ENCODE data around the gene FGFBP3.
"Not testable (repeated sequence)": the region's sequence is repeated elsewhere in the genome, so short reads cannot be mapped to it uniquely, and the experiment has no call there.

FGFBP3 gene

DNA sequence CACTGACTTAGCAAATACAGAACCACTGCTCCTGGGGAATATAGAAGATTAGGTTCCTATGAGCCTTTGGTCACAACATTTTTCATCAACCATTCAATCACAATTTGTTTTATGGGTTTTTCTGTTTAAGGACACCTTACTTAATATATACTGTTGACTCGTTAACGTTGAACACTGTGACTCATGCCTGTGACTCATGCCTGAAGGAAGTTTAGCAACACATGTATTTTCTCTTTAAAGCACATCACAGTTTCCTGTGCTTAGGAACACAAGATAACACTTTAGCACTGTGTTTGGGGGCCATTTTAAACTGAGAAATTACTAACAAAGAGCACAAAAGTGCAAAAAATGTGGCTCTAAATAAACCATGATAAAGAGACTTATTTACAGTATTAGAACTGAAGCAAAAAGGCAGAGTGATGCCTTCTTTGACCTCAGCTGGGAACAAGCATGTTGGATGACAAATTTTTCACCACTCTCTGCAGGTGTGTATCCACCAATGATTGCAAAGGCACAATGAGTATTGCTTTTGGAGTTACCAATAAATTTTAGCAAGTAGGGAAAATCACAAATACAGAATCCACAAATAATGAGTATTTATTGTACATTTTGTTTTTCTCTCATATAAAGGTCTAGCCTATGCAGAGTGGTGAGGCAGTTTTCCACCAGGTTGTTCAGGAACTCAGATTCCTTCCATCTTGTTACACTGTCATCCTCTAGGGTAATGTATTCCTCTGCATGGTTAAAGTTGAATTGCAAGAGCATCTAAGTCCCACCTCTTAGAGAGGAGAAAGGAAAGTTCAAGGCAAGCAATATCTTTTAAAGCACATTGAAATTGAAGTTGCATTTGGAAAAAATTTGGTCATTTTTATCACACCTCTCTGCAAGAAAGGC is 7.3 kb downstream of the FGFBP3 start:
- DNase-seq = no peak

DNA sequence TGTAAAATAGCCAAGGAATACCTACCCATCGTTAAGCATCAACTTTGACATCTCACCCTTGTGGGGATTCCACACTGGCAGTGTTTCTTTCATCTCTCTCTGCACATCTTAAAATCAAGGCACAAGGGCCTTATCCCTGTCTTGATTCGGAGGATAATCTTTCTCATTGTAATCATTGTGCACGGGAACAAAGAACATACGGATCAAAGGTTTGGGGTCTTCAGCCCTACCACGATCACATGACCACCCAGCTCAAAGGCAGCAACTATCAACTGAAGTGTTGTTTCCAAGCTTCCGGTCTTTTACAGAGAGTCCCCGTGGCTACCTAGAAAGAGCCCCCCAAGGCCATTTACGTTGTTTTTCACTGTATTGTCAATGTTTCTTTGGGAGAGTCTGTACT is 11.9 kb downstream of the FGFBP3 start:
- no peak for DNase-seq

DNA sequence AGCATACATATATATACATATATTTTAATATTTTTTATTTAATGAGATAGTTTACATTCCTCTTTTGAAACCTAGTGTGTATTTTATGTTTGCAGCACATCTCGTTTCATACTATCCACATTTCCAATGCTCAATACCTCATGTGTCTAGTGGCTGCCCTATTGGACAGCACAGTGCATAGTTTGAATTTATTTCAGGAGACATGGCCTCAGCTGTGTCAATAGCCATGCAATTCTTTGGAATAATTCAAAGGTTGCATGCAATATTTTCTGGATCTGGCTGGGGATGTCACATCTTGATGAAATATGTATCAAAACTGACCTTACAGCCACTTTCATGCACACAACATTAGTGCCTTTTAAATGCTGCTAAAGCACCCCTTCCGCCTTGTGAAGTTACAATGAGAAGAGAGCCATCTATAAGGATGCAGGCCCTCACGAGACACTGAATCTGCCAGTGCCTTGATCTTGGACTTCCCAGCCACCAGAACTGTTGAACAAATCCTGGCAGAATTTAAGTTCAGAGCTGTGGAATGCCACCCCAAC is 13.0 kb downstream of the FGFBP3 start:
- no peak for DNase-seq

DNA sequence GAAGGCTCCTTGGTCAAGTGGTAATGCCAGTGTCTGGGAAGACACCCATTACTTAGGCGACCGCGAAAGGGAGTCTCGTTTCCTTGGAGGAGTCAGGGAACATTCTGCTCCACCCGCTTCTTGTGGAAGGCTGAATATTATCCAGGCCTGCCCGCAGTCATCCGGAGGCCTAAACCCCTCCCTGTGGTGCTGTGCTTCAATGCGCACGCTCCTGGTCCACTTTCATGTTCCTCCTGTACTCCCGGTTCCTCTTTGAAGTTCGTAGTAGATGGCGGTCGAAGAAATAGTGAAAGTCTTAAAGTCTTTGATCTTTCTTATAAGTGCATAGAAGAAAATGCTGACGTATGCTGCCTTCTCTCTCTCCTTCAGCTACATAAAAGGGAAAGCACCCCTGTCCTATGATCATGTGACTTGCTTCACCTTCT is 15.0 kb downstream of the FGFBP3 start:
- DNase-seq = not testable (repeated sequence)

DNA sequence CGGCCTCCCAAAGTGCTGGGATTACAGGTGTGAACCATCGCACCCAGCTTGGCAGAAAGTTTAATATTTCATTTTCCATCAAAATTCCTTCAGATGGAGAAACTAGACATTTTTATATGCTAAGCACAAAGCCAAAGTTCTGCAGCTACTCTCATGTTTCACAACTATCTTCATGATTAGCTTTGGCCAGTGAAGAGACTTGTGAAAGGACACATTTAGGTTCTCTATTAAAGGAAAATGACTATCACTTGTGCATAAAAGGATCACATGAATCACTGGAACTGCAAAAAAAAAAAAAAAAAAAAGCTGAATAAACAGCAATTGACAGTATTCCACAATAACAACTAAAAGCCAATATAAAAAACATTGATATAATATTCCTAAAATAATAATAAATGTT is 16.2 kb downstream of the FGFBP3 start:
- DNase-seq = no peak

DNA sequence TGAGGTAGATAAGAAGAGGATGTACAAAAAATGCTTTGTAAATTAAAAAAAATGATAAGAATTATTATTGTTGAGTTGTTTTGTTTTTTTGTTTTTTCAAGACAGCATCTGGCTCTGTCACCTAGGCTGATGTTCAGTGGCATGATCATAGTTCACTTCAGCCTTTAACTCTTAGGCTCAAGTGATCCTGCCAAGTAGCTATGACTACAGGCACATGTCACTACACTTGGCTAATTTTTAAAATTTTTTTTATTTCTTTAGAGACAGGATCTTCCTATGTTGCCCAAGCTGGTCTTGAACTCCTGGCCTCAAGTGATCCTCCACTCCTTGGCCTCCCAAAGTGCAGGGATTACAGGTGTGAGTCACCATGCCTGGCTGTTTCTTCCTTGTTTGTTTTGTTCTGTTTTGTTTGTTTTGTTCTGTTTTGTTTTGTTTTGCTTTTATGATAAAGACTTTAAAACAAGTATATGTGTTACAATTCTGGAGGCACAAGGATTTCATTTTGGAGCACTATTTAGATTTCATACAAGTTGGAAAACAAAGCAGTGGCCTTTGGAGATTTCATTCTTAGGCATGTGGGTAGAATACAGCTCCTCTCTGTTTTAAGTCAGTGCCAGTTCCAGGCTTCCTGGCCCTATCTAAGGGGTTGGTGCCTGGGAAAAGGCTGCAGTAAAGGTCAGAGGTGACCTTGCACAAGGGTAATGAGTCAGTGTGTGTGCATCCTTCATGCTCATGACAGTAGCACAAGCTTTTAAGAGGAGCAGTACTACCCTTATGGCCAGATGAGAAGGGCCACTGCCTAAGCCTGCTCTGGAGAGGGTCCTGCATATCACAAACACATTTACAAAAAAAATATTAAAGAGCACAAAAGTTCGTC is 17.9 kb downstream of the FGFBP3 start:
- DNase-seq = no peak

DNA sequence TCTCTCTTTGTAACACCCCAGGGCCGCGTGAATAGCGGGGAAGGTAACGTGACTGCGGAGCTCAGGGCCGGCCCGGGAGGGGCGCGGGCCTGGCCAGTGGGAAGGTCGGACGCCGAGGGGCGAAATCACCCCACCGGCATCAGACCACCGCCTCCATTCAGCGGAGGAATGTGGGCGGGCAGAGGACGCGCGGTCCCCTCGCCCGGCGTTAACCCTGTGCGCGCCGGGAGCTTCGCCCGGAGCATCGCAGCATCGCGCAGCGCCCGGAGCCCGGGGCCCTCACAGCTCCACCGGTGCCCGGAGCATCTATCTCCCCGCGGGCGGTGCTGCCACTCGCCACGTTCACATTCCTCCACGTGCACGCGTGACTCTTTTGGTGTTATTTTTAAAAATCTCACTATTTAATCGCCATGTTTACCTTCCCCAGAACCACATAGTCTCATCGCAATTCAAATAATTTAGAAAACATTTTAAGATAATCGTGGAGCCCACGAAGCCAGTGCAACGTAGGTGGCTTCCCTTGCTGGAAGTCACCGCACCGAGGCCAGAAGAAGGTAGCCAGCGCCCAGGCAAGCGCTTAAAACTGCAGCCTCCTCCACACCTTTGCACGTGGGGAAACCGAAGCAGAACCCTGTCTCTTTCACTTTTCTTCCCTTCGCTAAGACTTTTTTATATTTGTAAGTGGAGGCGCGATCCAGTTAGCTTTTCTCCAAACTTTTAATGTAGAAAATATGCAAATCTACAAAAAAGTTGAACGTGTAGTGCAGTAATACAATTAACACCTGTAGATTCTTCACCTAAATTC is 21.8 kb downstream of the FGFBP3 start:
- peak; percentile 60 for DNase-seq

DNA sequence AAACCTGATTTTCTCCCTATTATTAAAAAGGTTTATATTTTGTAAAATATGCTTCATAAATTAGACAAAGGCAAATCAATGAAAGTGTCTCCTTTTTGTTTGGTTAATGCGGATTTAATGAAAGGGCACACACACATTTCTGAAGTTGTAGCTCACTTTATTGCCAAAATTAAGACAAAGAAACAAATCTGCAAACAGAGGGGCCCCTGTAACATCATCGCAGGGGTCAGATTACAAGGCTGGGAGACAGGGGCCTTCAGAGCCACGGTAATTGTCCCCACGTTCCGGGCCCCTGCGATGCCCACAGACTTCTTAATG is 22.4 kb downstream of the FGFBP3 start:
- DNase-seq = no peak

DNA sequence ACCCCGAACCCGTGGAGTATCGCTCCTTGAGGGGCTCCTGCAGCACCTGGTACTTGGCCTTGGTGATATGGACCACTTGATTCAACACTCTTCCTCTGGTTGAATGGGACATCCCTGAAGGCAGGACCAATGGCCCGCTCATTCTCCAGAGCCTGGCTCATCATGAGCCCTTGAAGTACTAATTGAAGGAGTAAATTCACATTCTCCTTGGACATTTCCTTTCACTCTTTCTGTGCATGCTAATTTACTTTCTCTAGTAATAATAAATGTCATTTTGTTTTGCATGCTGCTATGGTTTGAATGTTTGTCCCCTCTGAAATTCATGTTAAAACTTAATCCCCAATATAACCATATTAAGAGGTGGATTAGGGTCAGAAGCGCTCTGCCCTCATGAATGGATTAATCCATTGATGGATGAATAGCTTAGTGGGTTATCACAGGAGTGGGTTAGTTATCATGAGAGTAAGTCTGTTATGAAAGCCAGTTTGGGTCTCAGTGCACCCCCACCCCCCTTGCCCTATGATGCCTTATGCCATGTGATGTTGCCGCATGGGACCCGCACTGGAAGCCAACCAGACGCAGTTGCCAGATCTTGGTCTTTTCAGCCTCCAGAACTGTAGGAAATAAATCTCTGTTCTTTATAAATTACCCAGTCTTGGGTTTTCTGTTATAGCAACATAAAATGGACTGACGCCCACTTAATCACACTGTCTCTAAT is 23.8 kb downstream of the FGFBP3 start:
- DNase-seq = no peak

DNA sequence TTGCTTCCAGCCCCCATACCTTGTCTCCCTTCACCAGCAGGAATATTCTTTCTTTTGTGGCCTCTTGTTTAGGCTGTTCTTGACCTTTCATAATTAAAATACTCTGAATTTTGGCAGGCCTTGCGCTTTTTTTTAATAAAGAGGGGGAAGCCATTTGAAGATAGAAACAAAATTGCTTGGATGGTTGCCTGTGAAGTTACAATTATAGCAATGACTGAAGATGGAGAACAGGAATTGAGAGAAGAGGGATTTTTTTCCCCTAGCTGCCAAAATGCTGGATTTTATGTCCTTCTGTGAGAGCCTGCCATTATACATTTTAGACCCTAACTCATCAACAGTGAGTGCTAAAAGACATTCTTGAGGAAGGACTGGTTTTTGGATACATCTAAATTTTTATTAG is 24.8 kb downstream of the FGFBP3 start:
- no peak for DNase-seq

DNA sequence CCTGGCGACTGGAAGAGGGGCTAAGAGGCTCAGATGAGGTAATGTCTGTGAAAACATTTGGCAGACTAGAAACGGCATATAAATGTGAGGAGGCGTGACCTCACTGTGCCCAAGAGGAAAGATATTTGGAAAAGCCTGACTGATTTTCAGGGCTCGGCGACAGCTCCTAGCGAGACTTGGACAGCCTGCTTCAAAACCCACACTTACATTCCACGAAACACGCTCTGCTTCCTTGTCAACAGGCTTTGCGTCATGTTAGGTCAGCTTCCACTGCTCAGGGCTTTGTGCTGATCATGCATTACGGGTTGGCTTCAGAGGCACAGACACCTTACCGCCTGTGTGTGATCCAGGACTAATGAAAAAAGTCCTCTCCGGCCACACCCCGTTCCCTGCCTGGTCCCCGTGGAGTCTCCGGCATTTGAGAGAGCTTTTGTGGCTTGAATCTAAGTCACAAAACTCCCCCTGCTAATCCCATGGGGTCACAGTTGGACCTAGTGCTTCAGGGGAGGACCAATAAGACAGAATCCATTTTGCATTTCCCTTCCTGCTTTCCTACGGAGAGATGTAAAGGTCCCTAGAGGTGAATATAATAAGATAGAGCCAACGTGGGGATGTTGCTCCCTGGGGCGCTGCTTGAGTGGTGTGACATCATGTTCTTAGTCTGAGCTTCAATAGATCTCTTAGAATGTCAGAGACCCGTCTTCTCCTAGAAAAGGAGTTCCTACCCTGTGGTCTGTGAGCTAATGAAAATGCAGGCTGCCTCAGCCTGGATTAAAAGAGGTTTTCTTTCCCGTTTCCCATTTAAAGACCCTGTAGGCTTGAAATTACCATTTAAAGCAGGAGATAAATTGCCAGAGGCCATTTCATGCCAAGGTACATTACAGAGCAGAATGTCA is 25.5 kb downstream of the FGFBP3 start:
- peak; percentile 64 for DNase-seq

DNA sequence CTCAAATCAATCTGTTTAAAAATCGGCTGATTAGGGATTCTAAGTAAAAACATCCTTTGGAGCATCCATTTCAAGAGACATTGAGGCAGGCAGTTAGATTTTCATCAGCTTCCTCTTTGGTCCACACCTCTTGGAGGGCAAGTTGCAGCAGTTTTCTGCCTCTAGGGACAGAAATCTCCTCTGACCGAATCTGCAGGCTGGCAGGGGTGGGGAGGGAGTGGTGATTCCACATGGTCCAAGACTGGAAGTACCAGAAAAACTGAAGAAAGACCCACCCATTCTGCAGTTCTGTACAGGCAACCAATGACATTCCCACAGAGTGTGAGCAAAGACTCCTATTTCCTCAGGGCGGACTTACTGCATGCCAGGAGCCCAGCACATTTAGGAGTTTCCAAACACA is 29.0 kb downstream of the FGFBP3 start:
- no peak for DNase-seq

DNA sequence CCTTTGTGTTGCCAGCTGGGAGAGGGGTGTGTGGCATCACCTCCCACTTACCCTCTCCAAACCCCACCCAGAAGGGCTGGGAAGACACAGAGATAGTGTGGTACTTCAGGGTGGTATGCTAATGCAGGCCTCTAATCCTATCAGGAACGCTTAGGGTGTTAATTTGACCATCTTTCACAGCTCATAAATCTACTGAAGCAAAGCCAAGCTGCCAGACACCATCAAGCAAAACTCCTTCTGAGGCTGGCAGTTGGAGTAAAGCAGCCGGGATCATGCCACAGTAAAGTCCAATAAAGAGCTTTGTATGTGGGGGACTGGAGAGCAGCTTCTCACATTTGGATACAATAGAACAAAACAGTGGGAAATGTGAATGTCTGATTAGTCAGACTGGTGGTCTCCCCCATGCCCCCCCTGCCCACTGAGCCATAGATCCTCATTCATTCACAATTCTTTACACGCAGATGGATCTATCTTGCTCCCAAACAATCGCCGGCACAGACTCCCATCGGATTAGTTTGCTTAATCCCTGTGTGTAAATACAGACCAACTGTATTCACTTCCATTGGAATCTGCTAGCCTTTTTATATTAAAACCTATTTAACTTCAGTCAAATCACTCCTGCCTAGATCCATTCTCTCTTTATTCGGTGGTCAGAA is 29.6 kb downstream of the FGFBP3 start:
- no peak for DNase-seq

DNA sequence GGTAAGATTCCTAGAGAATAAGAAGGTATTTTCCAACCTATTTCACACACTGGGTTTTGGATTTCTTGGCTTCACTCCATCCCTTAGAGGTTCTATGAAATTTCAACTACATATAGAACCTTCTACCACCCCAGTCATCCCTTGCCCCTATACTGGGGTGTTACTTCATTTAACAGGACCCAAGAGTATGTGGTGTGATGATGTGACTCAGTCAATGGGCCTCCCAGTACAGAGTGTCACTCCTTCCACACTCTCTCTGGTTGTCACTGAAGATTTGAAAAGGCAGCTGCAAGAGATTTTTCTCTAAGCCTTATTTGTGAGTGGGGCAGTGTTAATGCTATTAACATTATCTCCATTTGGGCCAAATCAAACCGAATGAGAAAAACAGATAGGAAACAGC is 33.5 kb downstream of the FGFBP3 start:
- DNase-seq = no peak

DNA sequence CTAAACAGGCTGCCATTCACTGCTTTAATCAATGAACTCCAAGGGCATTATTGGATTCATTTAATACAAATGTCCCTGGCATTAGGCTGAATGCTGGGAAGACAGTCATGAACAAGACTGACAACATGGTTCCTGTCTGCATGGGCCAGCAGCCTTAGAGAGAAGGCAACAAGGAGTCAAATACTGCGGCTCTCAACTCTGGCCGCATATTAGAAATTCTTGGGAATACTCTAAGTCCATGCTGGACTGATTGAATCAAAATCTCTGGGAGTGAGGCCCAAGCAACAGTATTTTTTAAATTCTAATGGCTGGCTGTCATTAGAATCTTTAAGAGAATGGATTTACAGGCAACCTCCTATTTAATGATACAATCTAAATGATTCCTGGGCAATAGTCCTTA is 34.1 kb downstream of the FGFBP3 start:
- DNase-seq = no peak

DNA sequence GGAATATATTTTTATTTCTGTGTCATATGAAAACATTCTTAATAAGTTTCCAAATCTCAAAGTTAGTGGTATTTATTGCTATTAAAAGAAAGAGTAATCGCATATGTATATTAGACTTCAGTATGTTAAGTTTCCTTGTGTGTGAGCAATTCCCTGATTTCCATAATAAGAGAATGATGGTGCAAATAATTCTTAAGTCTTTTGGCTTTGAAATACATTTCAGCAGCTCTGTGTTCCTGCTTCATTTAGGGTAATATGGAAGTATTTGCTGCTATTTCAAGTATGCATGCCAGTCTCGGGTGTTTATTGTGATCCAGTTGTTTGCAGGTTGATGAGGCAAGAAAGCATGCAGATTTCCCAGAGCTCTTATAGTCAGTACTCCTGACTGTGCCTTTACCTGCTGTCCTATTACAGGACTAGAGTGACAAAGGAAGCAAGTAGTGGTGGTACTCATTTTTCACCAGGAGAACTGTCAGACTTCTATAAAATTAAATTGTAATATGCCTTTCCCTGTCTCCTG is 43.7 kb downstream of the FGFBP3 start:
- no peak for DNase-seq

DNA sequence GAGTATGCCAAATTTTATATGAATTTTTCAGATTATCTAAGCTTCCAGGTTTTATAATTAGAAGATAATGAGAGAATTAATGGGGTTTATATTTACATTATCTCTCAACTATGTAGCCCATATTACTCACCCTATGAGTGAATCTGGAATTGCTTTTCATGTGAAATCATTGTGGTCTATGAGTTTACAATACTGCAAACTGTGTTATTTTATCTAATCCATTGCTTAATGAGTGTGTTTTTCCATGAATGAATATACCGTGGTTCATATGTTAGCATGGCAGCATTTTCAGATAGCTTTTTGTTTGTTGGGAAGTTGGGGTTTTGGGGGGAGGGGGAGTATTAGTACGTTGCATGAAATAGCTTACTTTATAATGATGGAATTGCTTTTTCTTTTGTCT is 44.5 kb downstream of the FGFBP3 start:
- DNase-seq = no peak

DNA sequence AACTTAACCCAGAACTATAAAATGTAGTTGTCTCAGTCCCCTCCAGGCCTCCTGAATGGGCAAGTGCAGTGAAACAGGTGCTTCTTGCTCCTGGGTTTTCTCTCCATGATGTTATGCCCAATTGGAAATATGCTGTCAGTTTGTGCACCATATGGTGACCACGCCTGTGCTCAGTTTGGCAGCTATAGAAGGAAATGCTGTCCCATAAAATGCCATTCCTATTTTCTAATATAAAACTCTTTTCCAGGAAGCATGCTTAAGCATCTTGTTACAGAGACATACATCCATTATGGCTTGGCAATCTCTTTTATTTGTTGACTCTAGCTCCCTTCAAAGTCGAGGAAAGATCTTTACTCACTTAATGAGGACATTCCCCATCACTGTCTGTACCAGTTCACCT is 45.2 kb downstream of the FGFBP3 start:
- DNase-seq = no peak

DNA sequence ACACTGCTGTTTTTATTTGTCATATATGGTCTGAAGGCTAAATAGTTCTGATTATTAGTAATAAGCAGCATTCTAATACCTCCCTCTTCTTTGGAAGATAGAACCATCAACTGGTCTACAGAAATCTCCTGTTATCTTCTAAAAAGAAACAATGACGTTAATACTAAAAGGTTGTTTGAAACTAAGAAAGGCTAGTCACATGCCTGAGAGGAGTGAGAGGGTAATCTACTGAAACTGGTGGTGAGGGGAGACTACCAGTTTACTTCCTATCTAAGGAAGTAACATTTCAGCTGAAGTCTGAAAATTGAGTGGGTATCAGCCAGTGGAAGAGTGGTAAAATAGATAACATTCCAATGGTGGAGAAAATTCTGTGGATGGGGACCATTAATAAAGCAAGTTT is 48.4 kb downstream of the FGFBP3 start:
- no peak for DNase-seq

DNA sequence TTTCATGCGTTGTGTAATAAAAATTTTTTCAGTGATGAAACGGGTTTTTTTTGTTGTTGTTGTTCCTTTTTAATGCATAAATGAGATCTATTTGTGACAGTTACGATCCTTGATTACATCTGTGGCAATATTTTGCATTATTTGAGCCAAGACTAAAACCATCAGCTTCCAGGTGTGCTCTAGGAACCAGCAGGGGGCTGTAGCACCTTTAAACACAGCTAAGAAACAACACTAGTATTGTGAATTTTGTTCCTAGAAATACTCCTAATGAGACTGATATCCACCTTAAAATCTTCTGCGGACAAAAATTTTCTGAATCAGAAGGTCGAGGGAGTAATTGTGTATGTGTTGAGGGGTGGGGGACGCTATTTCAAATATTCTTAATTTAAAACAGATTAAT is 52.6 kb downstream of the FGFBP3 start:
- DNase-seq = no peak
